Uterus (tissue), 2 donors: ENCODE data around the gene EPS8L1.

Source experiments
- CTCF ChIP-seq, 4 experiments: fragments of 200-600 bp in 2 of 4; fragments of 450-650 bp in 2 of 4; sonication (generic) in 2 of 4; IDR thresholded peaks; one replicate each; pipeline ENCODE4 v1.5.1; 2016 to 2019; ENCODE audit warnings: antibody characterized with exemption in 4 of 4, mild to moderate bottlenecking in 2 of 4, moderate library complexity in 1 of 4
- POLR2A ChIP-seq, 2 donors: fragments of 450-650 bp; IDR thresholded peaks; one replicate each; pipeline ENCODE4 v1.6.1; 2016; ENCODE audit warnings: antibody characterized with exemption in 2 of 2, mild to moderate bottlenecking in 1 of 2, moderate library complexity in 1 of 2

GRCh38 chr19:55087542-55087901 is 11.9 kb downstream of the EPS8L1 start:
- TF ChIP-seq CTCF (IDR thresholded peaks at IDR 0.05) (no peak), POLR2A (IDR thresholded peaks at IDR 0.05) (no peak)
